ENCODE data around the gene EFCAB11. TPM values are rescaled to one million over a fixed set of nuclear protein-coding genes. Genes with fewer than 3 reads are reported as not detected.

The EFCAB11 gene
- total and polyA plus RNA-seq, 2 of the 4 experiments (the other 2 are of a cell fraction): 2.2 to 5.3 TPM

- H3K4me1 ChIP-seq (ENCODE audit: control insufficient read depth, insufficient read depth, low read length): no peaks in the 10 kb centered on the region
- intact Hi-C loops (cut with micrococcal nuclease) (loop anchor here (1.0 kb wide), 2 partner anchors 87 to 262 kb away; no protein-coding TSS in a partner anchor), in situ Hi-C loops (cut with MboI; ENCODE audit: low sequenced_read_pairs) (no loop called here), dilution Hi-C loops (cut with HindIII; ENCODE audit: low sequenced_read_pairs, unreplicated experiment) (no loop called here)
- BruUV-seq (replicated peaks): no TSS peak
- H4K5ac ChIP-seq (ENCODE audit: low read depth, low read length): no peak overlapping the region
- no peak overlapping the region for H2AFZ ChIP-seq (replicated peaks; ENCODE audit: low read length, poor library complexity)
- TF ChIP-seq MXI1 (IDR thresholded peaks at IDR 0.05; ENCODE audit: borderline replicate concordance, low read depth, low read length) (no peak), MAFK (IDR thresholded peaks at IDR 0.05; ENCODE audit: low read depth, low read length) (no peak), NFE2L2 (IDR thresholded peaks at IDR 0.05; ENCODE audit: low read depth, low read length) (no peak), RFX5 (IDR thresholded peaks at IDR 0.05; ENCODE audit: low read depth, low read length) (no peak), CEBPB (IDR thresholded peaks at IDR 0.05; ENCODE audit: low read depth, low read length) (no peak), FOS (IDR thresholded peaks at IDR 0.05; ENCODE audit: low read depth, low read length) (no peak), POLR2A (IDR thresholded peaks at IDR 0.05; ENCODE audit: low read depth, low read length) (no peak), BHLHE40 (IDR thresholded peaks at IDR 0.05; ENCODE audit: low read depth, low read length) (no peak), RAD21 (IDR thresholded peaks at IDR 0.05; ENCODE audit: low read length) (peak; percentile 70), RCOR1 (IDR thresholded peaks at IDR 0.05; ENCODE audit: insufficient replicate concordance, low read length) (no peak), SMC3 (IDR thresholded peaks at IDR 0.05; ENCODE audit: low read depth, low read length) (peak; percentile 84), MAZ (IDR thresholded peaks at IDR 0.05; ENCODE audit: borderline replicate concordance, low read depth, low read length) (no peak), CTCF (conservative IDR thresholded peaks at IDR 0.05; ENCODE audit: low read depth, low read length) (peak; percentile 73), CHD1 (IDR thresholded peaks at IDR 0.05; ENCODE audit: low read depth, low read length) (no peak)
- no peak overlapping the region for H2AK5ac ChIP-seq (ENCODE audit: low read depth, low read length)
- no peaks in the 10 kb centered on the region for H3K9me3 ChIP-seq (ENCODE audit: control insufficient read depth, insufficient read depth, low read length)
- H3K4me3 ChIP-seq (ENCODE audit: insufficient read depth, low read depth, low read length): no peak overlapping the region
- no peaks in the 10 kb centered on the region; the same call in 1 of the 2 replicates for H4K20me1 ChIP-seq (ENCODE audit: insufficient read depth, low read length)
- H2BK15ac ChIP-seq (ENCODE audit: low read depth, low read length): no peak overlapping the region
- H3K18ac ChIP-seq (ENCODE audit: low read depth, low read length): no peak overlapping the region
- DNase-seq (peak; percentile 69), ATAC-seq (ENCODE audit: low read depth) (peak; percentile 94)
- no peak overlapping the region for H3K9ac ChIP-seq (ENCODE audit: low read depth, low read length)
- no peak overlapping the region for H3K4ac ChIP-seq (ENCODE audit: low read depth, low read length)
- no peak overlapping the region for H2AK9ac ChIP-seq (replicated peaks; ENCODE audit: low read depth, low read length, poor library complexity)
- H3K4me2 ChIP-seq (ENCODE audit: low read depth, low read length): no peak overlapping the region
- no peak overlapping the region for H2BK120ac ChIP-seq (ENCODE audit: low read depth, low read length)
- ChIA-PET POLR2A (ENCODE audit: unreplicated experiment) (no interaction called here), CTCF (interaction anchor here (0.6 to 2.7 kb wide), 10 partner anchors 8 to 262 kb away, joined by 3 to 14 read pairs (median 7); partner anchors contain the start of gene EFCAB11)
- no peak overlapping the region for H3K27ac ChIP-seq (ENCODE audit: insufficient read depth, low read length)
- H3K79me1 ChIP-seq (ENCODE audit: low read depth in 1 of 2, low read length in 2 of 2): peaks cover 6% of the 10 kb centered on the region in 2 experiments; a peak in 1 of 4 replicates
- H3K9me1 ChIP-seq (ENCODE audit: insufficient read depth, low read length): no peaks in the 10 kb centered on the region; the same call in 1 of the 2 replicates
- no peak overlapping the region for H2BK5ac ChIP-seq (ENCODE audit: low read depth, low read length, poor library complexity, severe bottlenecking)
- H4K8ac ChIP-seq (ENCODE audit: low read depth in 2 of 2, low read length in 2 of 2): no peak overlapping the region
- H4K91ac ChIP-seq (ENCODE audit: insufficient read depth, low read depth, low read length): no peak overlapping the region
- H3K56ac ChIP-seq (ENCODE audit: extremely low read depth, insufficient read depth, low read length): no peak overlapping the region
- peaks cover 26% of the 10 kb centered on the region for H3K36me3 ChIP-seq (ENCODE audit: control insufficient read depth, insufficient read depth, low read length)
- WGBS, 2 experiments (ENCODE audit: extremely low coverage in 2 of 2, insufficient read length in 1 of 2): 75% methylated on average over 2 of the region's 7 CpGs; no CpG with 5 or more reads in 1 of the 2 experiments
- H2BK20ac ChIP-seq (ENCODE audit: low read depth, low read length): no peak overlapping the region
- H3K14ac ChIP-seq (replicated peaks; ENCODE audit: low read depth, low read length): no peak overlapping the region
- H3K23ac ChIP-seq (ENCODE audit: low read depth, low read length): no peak overlapping the region
- no peaks in the 10 kb centered on the region for H3K27me3 ChIP-seq (ENCODE audit: control insufficient read depth, insufficient read depth, low read length)
These were observed 18.8 kb upstream of the EFCAB11 start for GRCh38 chr14:89973234-89973823.
